ENCODE results near the gene CDC73. TPM values are rescaled to one million over a fixed set of nuclear protein-coding genes. Genes with fewer than 3 reads are reported as not detected.

Gene CDC73
- total and polyA plus RNA-seq, 10 of the 15 experiments (the other 5 are each of a cell fraction or from before 2014, with no cell fraction given), result 10.6 to 43.4 (median 21.7) TPM

- TF ChIP-seq MAX (IDR thresholded peaks at IDR 0.05; ENCODE audit: low read depth, low read length) (no peak), NFXL1 (IDR thresholded peaks at IDR 0.05; ENCODE audit: borderline replicate concordance) (no peak), USF1 (IDR thresholded peaks at IDR 0.05; ENCODE audit: borderline replicate concordance, extremely low read length, insufficient read depth, low read depth, low read length) (no peak), SKIL (IDR thresholded peaks at IDR 0.05; ENCODE audit: low read depth, poor library complexity, severe bottlenecking) (no peak), POLR2AphosphoS2 (IDR thresholded peaks at IDR 0.05; ENCODE audit: low read depth, low read length) (no peak)
These were observed 95.1 kb downstream of the CDC73 start (continued) for GRCh38 chr1:193216920-193217319.

GRCh38 chr1:193219391-193219790, 97.6 kb downstream of the CDC73 start:
- Histone ChIP-seq H3K4me2 (ENCODE audit: control insufficient read depth, insufficient read depth) (no peak overlapping the region), H3K36me3 (ENCODE audit: control insufficient read depth in 2 of 2, insufficient read depth in 2 of 2, low read length in 1 of 2) (peaks cover 3 to 6% of the 10 kb centered on the region in 2 experiments; a peak in 3 of 4 replicates), H3K9me3 (replicated peaks; ENCODE audit: control insufficient read depth, insufficient read depth, low read length) (no peaks in the 10 kb centered on the region), H4K20me1 (ENCODE audit: control insufficient read depth, insufficient read depth) (no peaks in the 10 kb centered on the region), H3K27me3 (replicated peaks in 1 of 2; ENCODE audit: control insufficient read depth in 2 of 2, insufficient read depth in 2 of 2, low read length in 1 of 2) (no peaks in the 10 kb centered on the region), H3K79me2 (ENCODE audit: control insufficient read depth, insufficient read depth, low read length) (no peaks in the 10 kb centered on the region), H3K27ac (ENCODE audit: control insufficient read depth, insufficient read depth) (no peak overlapping the region), H3K9ac (ENCODE audit: control insufficient read depth, insufficient read depth, low read length) (no peak overlapping the region), H3K4me3 (no peak overlapping the region), H3K4me1 (ENCODE audit: control insufficient read depth, insufficient read depth, low read length) (no peaks in the 10 kb centered on the region), H2AFZ (ENCODE audit: control insufficient read depth, low read depth, low read length) (no peak overlapping the region)
- BruUV-seq (replicated peaks), result no TSS peak
- intact Hi-C loops (cut with micrococcal nuclease; ENCODE audit: unreplicated experiment), result no loop called here
- 96% methylated on average over 4 of the region's 4 CpGs for WGBS (ENCODE audit: insufficient coverage, insufficient replicate concordance, low lambda C conversion rate, missing lambda C conversion rate)
- FAIRE-seq, result no peak
- ChIA-PET POLR2A (no interaction called here), CTCF (interaction anchor here (1.8 kb wide), 1 partner anchor 35 kb away, joined by 4 read pairs; no protein-coding TSS in a partner anchor), RAD21 (ENCODE audit: unreplicated experiment) (no interaction called here), SMC1A (ENCODE audit: uncharacterized antibody, unreplicated experiment) (no interaction called here)
- no peak for ATAC-seq
- no peak for DNase-seq (ENCODE audit: low read depth, low spot score)
- in situ Hi-C loops (cut with MboI), result no loop called here
- TF ChIP-seq NKRF (conservative IDR thresholded peaks at IDR 0.05), result no peak
- TF ChIP-seq KAT2A (conservative IDR thresholded peaks at IDR 0.05; ENCODE audit: control insufficient read depth, low read depth, low read length), result no peak
- TF ChIP-seq IRF4 (IDR thresholded peaks at IDR 0.05; ENCODE audit: low read depth, low read length), result no peak
- no peak for TF ChIP-seq PAX8 (IDR thresholded peaks at IDR 0.05)
- TF ChIP-seq GATAD2B (conservative IDR thresholded peaks at IDR 0.05; ENCODE audit: low read depth), result no peak
- TF ChIP-seq SUPT20H (IDR thresholded peaks at IDR 0.05; ENCODE audit: borderline replicate concordance, control insufficient read depth, low read depth, low read length), result no peak
- no peak for TF ChIP-seq ASH2L (IDR thresholded peaks at IDR 0.05; ENCODE audit: borderline replicate concordance, low read depth)
- TF ChIP-seq SMC3 (IDR thresholded peaks at IDR 0.05; ENCODE audit: borderline replicate concordance, low read length), result no peak
- TF ChIP-seq HDAC2 (IDR thresholded peaks at IDR 0.05), result no peak
- TF ChIP-seq POLR2AphosphoS5 (IDR thresholded peaks at IDR 0.05; ENCODE audit: low read length), result no peak
- no peak for TF ChIP-seq CBX3 (IDR thresholded peaks at IDR 0.05; ENCODE audit: borderline replicate concordance, low read depth)
- no peak for TF ChIP-seq MLLT1 (IDR thresholded peaks at IDR 0.05)
- no peak for TF ChIP-seq JUND (IDR thresholded peaks at IDR 0.05; ENCODE audit: low read depth, low read length)
